HG02943 (cell line): ENCODE results near the gene TRAF7.

Experiments used
- ATAC-seq: cut with Tn5 transposase; IDR thresholded peaks from one replicate; pipeline ENCODE4 v1.9.1; 2021; ENCODE audit warnings: mild to moderate bottlenecking, low read depth, moderate library complexity; ENCODE audit not compliant: unreplicated experiment

TRAF7 gene

GRCh38 chr16:2145843-2146242 is 9.7 kb upstream of the TRAF7 start:
- ATAC-seq, result no peak

- no peak for ATAC-seq
These were observed 8.2 kb upstream of the TRAF7 start for GRCh38 chr16:2147378-2147777.

GRCh38 chr16:2147981-2148671 is 7.5 kb upstream of the TRAF7 start, which contains the start of gene RAB26:
RAB26 (plus strand) TSS chr16:2148625; CDS start chr16:2148784, 159 bp downstream.
- ATAC-seq, result no peak

- no peak for ATAC-seq
These were observed 6.6 kb upstream of the TRAF7 start for GRCh38 chr16:2148714-2149629.

GRCh38 chr16:2149630-2150417 is 5.8 kb upstream of the TRAF7 start:
- ATAC-seq, result no peak

- no peak for ATAC-seq
These were observed 5.0 kb upstream of the TRAF7 start for GRCh38 chr16:2150418-2151187.

GRCh38 chr16:2151188-2152091 is 4.1 kb upstream of the TRAF7 start:
- no peak for ATAC-seq

GRCh38 chr16:2152695-2153506 is 2.7 kb upstream of the TRAF7 start:
- no peak for ATAC-seq

GRCh38 chr16:2154533-2155090 is 970 bp upstream of the TRAF7 start:
- ATAC-seq, result no peak

GRCh38 chr16:2155977-2156848 is 631 bp downstream of the TRAF7 start:
- ATAC-seq, result no peak

- no peak for ATAC-seq
These were observed 1.3 kb downstream of the TRAF7 start for GRCh38 chr16:2156849-2157224.

- no peak for ATAC-seq
These were observed 2.1 kb downstream of the TRAF7 start for GRCh38 chr16:2157480-2158261.

GRCh38 chr16:2158262-2158638 is 2.7 kb downstream of the TRAF7 start:
- ATAC-seq, result no peak

GRCh38 chr16:2159175-2159838 is 3.7 kb downstream of the TRAF7 start:
- no peak for ATAC-seq

GRCh38 chr16:2160915-2161551 is 5.5 kb downstream of the TRAF7 start:
- no peak for ATAC-seq
